Natural killer cell (primary cell): ENCODE data around the gene SAMD3. TPM values are rescaled to one million over a fixed set of nuclear protein-coding genes. Genes with fewer than 3 reads are reported as not detected.
"Not testable (repeated sequence)": the region's sequence is repeated elsewhere in the genome, so short reads cannot be mapped to it uniquely, and the experiment has no call there.

Experiments used
- ATAC-seq, 3 donors: fragments of 150-1000 bp in 2 of 3; fragments of 200-7000 bp in 1 of 3; cut with Tn5 transposase; 1 replicate in 1 of 3; 2 replicates in 2 of 3; pipeline ENCODE4 v1.10.0; 2021; ENCODE audit warnings: mild to moderate bottlenecking in 2 of 3, moderate library complexity in 2 of 3
- DNase-seq, 2 donors: peaks; one replicate each; pipeline versions ENCODE4 v3.0.0 to v3.0.0-alpha.2; 2013 to 2021; ENCODE audit warnings: mixed read lengths in 1 of 2
- H3K27ac ChIP-seq: one replicate; pipeline ENCODE4 v1.5.1; 2013; ENCODE audit warnings: mild to moderate bottlenecking, low read length
- H3K27me3 ChIP-seq: one replicate; pipeline ENCODE4 v1.6.1; 2013; ENCODE audit warnings: low read length; ENCODE audit not compliant: control insufficient read depth, insufficient read depth
- H3K36me3 ChIP-seq: one replicate; pipeline ENCODE4 v1.6.1; 2013; ENCODE audit warnings: low read length; ENCODE audit not compliant: control insufficient read depth, insufficient read depth
- H3K4me1 ChIP-seq: one replicate; pipeline ENCODE4 v1.6.1; 2013; ENCODE audit warnings: low read length; ENCODE audit not compliant: control insufficient read depth, insufficient read depth
- H3K4me3 ChIP-seq: one replicate; pipeline ENCODE4 v1.5.1; 2013; ENCODE audit warnings: low read length
- H3K9me3 ChIP-seq: one replicate; pipeline ENCODE4 v1.6.1; 2013; ENCODE audit warnings: low read length; ENCODE audit not compliant: control insufficient read depth, insufficient read depth
- H3K27ac Mint-ChIP-seq, 2 donors: one replicate each; pipeline ENCODE4 v1.8.0; 2022; ENCODE audit warnings: mild to moderate bottlenecking in 2 of 2, mixed read lengths in 2 of 2, moderate library complexity in 1 of 2
- H3K27me3 Mint-ChIP-seq, 2 donors: one replicate each; pipeline ENCODE4 v1.8.0; 2022; ENCODE audit warnings: low read depth in 2 of 2, mixed read lengths in 2 of 2
- H3K36me3 Mint-ChIP-seq: one replicate; pipeline ENCODE4 v1.8.0; 2022; ENCODE audit warnings: mixed read lengths
- H3K4me1 Mint-ChIP-seq, 2 donors: one replicate each; pipeline ENCODE4 v1.8.0; 2022; ENCODE audit warnings: mixed read lengths in 2 of 2
- H3K4me3 Mint-ChIP-seq: one replicate; pipeline ENCODE4 v1.8.0; 2022; ENCODE audit warnings: mild to moderate bottlenecking, moderate library complexity, mixed read lengths
- H3K9me3 Mint-ChIP-seq, 2 donors: one replicate each; pipeline ENCODE4 v1.8.0; 2022; ENCODE audit warnings: mixed read lengths in 2 of 2
- CTCF ChIP-seq: fragments of 200-600 bp; IDR thresholded peaks from one replicate; pipeline ENCODE4 v1.8.0; 2022; ENCODE audit warnings: antibody characterized with exemption
- WGBS: methylation state at CpG from one replicate; pipeline ENCODE4 v1.1.7; 2013; ENCODE audit warnings: missing lambda C conversion rate; ENCODE audit not compliant: insufficient coverage; 5-methylcytosine and 5-hydroxymethylcytosine counted together
- intact Hi-C: fragments of 100-400 bp; cut with micrococcal nuclease; formaldehyde crosslinking; loops from one replicate; pipeline ENCODE4 v1.14.2; 2022
- total RNA-seq, 4 donors: library from RNA; stranded (reverse); fragments of 120-200 nt in 1 of 4; gene quantifications; one replicate each; pipeline versions ENCODE4 v1.2.3 to v1.2.4, GENCODE V29; 2013 to 2022

The SAMD3 gene
- total RNA-seq, 3 donors from 2014 or later (not counting 1 experiment from before 2014, with no cell fraction given), result 322 to 413 (median 339) TPM

- H3K27me3 Mint-ChIP-seq, result no peaks in the 10 kb centered on the region
- intact Hi-C loops, result no loop called here
- H3K9me3 Mint-ChIP-seq, result no peaks in the 10 kb centered on the region
- no peak overlapping the region for H3K4me3 Mint-ChIP-seq
- no peak for TF ChIP-seq CTCF
- Histone ChIP-seq H3K27ac (no peak overlapping the region), H3K36me3 (peaks cover 2% of the 10 kb centered on the region), H3K27me3 (no peaks in the 10 kb centered on the region), H3K4me1 (no peaks in the 10 kb centered on the region), H3K9me3 (no peaks in the 10 kb centered on the region), H3K4me3 (no peak overlapping the region)
- WGBS, result 96% methylated on average over 2 of the region's 2 CpGs
- H3K27ac Mint-ChIP-seq, result no peak overlapping the region
- no peak for DNase-seq
- no peak for ATAC-seq
- peaks cover 17 to 20% of the 10 kb centered on the region in 2 donors for H3K4me1 Mint-ChIP-seq
- peaks cover 6% of the 10 kb centered on the region for H3K36me3 Mint-ChIP-seq
Measured at GRCh38 chr6:130122243-130122642, 100.5 kb downstream of the SAMD3 start.

GRCh38 chr6:130120731-130121130, 102.0 kb downstream of the SAMD3 start:
- Histone ChIP-seq H3K4me1 (peaks cover 3% of the 10 kb centered on the region), H3K27ac (no peak overlapping the region), H3K27me3 (no peaks in the 10 kb centered on the region), H3K9me3 (no peaks in the 10 kb centered on the region), H3K36me3 (peaks cover 2% of the 10 kb centered on the region), H3K4me3 (no peak overlapping the region)
- H3K36me3 Mint-ChIP-seq, result peaks cover 6% of the 10 kb centered on the region
- intact Hi-C loops, result no loop called here
- TF ChIP-seq CTCF, result no peak
- no peaks in the 10 kb centered on the region for H3K9me3 Mint-ChIP-seq
- H3K4me3 Mint-ChIP-seq, result no peak overlapping the region
- H3K27ac Mint-ChIP-seq, result peak overlapping the region in 1 of 2 donors; percentile 56
- no peak for ATAC-seq
- H3K27me3 Mint-ChIP-seq, result no peaks in the 10 kb centered on the region
- no peak for DNase-seq
- peaks cover 4 to 7% of the 10 kb centered on the region in 2 donors for H3K4me1 Mint-ChIP-seq

GRCh38 chr6:130119211-130119610, 103.5 kb downstream of the SAMD3 start:
- H3K27me3 ChIP-seq, result no peaks in the 10 kb centered on the region
- DNase-seq (no peak), ATAC-seq (no peak)
- no CpG with 5 or more reads among the region's 1 CpG for WGBS
- H3K4me3 Mint-ChIP-seq, result no peak overlapping the region
- no peak for TF ChIP-seq CTCF
- peaks cover 2% of the 10 kb centered on the region for H3K36me3 ChIP-seq
- no peak overlapping the region for H3K27ac ChIP-seq
- H3K4me3 ChIP-seq, result no peak overlapping the region
- no peak overlapping the region for H3K27ac Mint-ChIP-seq
- H3K27me3 Mint-ChIP-seq, result no peaks in the 10 kb centered on the region
- intact Hi-C loops, result no loop called here
- H3K9me3 Mint-ChIP-seq, result no peaks in the 10 kb centered on the region
- no peaks in the 10 kb centered on the region for H3K9me3 ChIP-seq
- H3K4me1 ChIP-seq, result peaks cover 3% of the 10 kb centered on the region
- H3K36me3 Mint-ChIP-seq, result peaks cover 6% of the 10 kb centered on the region
- H3K4me1 Mint-ChIP-seq, result peaks cover 0 to 4% of the 10 kb centered on the region in 2 donors

- Mint-ChIP-seq H3K9me3 (no peaks in the 10 kb centered on the region), H3K27ac (no peak overlapping the region), H3K36me3 (peaks cover 6% of the 10 kb centered on the region), H3K27me3 (no peaks in the 10 kb centered on the region), H3K4me1 (peaks cover 0 to 4% of the 10 kb centered on the region in 2 donors), H3K4me3 (no peak overlapping the region)
- DNase-seq (no peak), ATAC-seq (no peak)
- Histone ChIP-seq H3K4me1 (peaks cover 3% of the 10 kb centered on the region), H3K4me3 (no peak overlapping the region), H3K27me3 (no peaks in the 10 kb centered on the region), H3K36me3 (peaks cover 2% of the 10 kb centered on the region), H3K9me3 (no peaks in the 10 kb centered on the region), H3K27ac (no peak overlapping the region)
- intact Hi-C loops, result no loop called here
- no peak for TF ChIP-seq CTCF
- 91% methylated on average over 3 of the region's 6 CpGs for WGBS
Measured at GRCh38 chr6:130118236-130118635, 104.5 kb downstream of the SAMD3 start.

- intact Hi-C loops, H3K4me1 ChIP-seq, H3K4me1 Mint-ChIP-seq, DNase-seq, H3K4me3 Mint-ChIP-seq, H3K27ac ChIP-seq, H3K36me3 Mint-ChIP-seq, H3K36me3 ChIP-seq, H3K4me3 ChIP-seq, H3K9me3 ChIP-seq, H3K27me3 Mint-ChIP-seq, ATAC-seq, H3K27me3 ChIP-seq, H3K9me3 Mint-ChIP-seq, H3K27ac Mint-ChIP-seq: not testable (repeated sequence)
- WGBS, result 100% methylated on average over 1 of the region's 4 CpGs
Measured at GRCh38 chr6:130117187-130117701, 105.5 kb downstream of the SAMD3 start.
